Smooth muscle cell (in vitro differentiated cells): ENCODE measurements around the gene FSTL3. TPM values are rescaled to one million over a fixed set of nuclear protein-coding genes. Genes with fewer than 3 reads are reported as not detected.

ENCODE experiments used
- DNase-seq: peaks from one replicate; lab custom pipeline; 2025; ENCODE audit not compliant: unreplicated experiment; lab: John Stamatoyannopoulos, UW
- H2AFZ ChIP-seq: fragments of 200-600 bp; sonication (generic); 2 replicates; pipeline ENCODE4 v1.6.0; 2016; ENCODE audit warnings: antibody characterized with exemption, low read depth, mild to moderate bottlenecking
- H3F3A ChIP-seq: fragments of 200-600 bp; sonication (generic); 2 replicates; pipeline ENCODE4 v1.6.0; 2017; ENCODE audit warnings: antibody characterized with exemption, low read depth
- H3K27ac ChIP-seq: fragments of 200-600 bp; sonication (generic); 2 replicates; pipeline ENCODE4 v1.5.1; 2016; ENCODE audit warnings: low read depth, mild to moderate bottlenecking
- H3K27me3 ChIP-seq: fragments of 200-600 bp; sonication (generic); 2 replicates; pipeline ENCODE4 v1.6.1; 2016; ENCODE audit warnings: low read depth, mild to moderate bottlenecking
- H3K36me3 ChIP-seq: fragments of 200-600 bp; sonication (generic); 2 replicates; pipeline ENCODE4 v1.5.1; 2016; ENCODE audit warnings: low read depth
- H3K4me1 ChIP-seq: fragments of 200-600 bp; sonication (generic); 2 replicates; pipeline ENCODE4 v1.5.1; 2016; ENCODE audit warnings: low read depth
- H3K4me2 ChIP-seq: fragments of 200-600 bp; sonication (generic); 2 replicates; pipeline ENCODE4 v1.6.0; 2016; ENCODE audit warnings: mild to moderate bottlenecking
- H3K4me3 ChIP-seq: fragments of 200-600 bp; sonication (generic); 2 replicates; pipeline ENCODE4 v1.5.1; 2016; ENCODE audit warnings: mild to moderate bottlenecking
- H3K79me2 ChIP-seq: fragments of 200-600 bp; sonication (generic); 2 replicates; pipeline ENCODE4 v1.6.0; 2016; ENCODE audit warnings: low read depth, mild to moderate bottlenecking
- H3K9ac ChIP-seq: fragments of 200-600 bp; sonication (generic); 2 replicates; pipeline ENCODE4 v1.6.0; 2016; ENCODE audit warnings: low read depth
- H3K9me3 ChIP-seq: fragments of 200-600 bp; sonication (generic); replicated peaks from 2 replicates; pipeline ENCODE4 v1.5.1; 2016; ENCODE audit warnings: low read depth
- H4K20me1 ChIP-seq: fragments of 200-600 bp; sonication (generic); 2 replicates; pipeline ENCODE4 v1.6.0; 2016; ENCODE audit warnings: low read depth
- WGBS: methylation state at CpG from one replicate; pipeline ENCODE4 v1.1.7; 2016; ENCODE audit warnings: low lambda C conversion rate; 5-methylcytosine and 5-hydroxymethylcytosine counted together
- polyA plus RNA-seq: library from polyadenylated mRNA; unstranded; fragments of >200 nt; fragmentation: Nextera tagmentation; extraction: Ambion mirVana; gene quantifications from 2 replicates; pipeline ENCODE4 v1.2.1, GENCODE V29; 2016
- total RNA-seq: library from RNA; depleted of rRNA; stranded (reverse); fragments of >200 nt; gene quantifications from 2 replicates; pipeline ENCODE4 v1.2.3, GENCODE V29; 2014
- TF ChIP-seq, protein P1 (sequence below): fragments of 200-600 bp; sonication (generic); IDR thresholded peaks from 2 replicates; pipeline ENCODE4 v1.5.1; 2017; ENCODE audit warnings: borderline replicate concordance, mild to moderate bottlenecking, antibody characterized with exemption; ENCODE audit not compliant: insufficient read depth, poor library complexity, severe bottlenecking

The FSTL3 gene
- total and polyA plus RNA-seq, 2 experiments from 2014 or later, result 132 to 172 TPM

DNA sequence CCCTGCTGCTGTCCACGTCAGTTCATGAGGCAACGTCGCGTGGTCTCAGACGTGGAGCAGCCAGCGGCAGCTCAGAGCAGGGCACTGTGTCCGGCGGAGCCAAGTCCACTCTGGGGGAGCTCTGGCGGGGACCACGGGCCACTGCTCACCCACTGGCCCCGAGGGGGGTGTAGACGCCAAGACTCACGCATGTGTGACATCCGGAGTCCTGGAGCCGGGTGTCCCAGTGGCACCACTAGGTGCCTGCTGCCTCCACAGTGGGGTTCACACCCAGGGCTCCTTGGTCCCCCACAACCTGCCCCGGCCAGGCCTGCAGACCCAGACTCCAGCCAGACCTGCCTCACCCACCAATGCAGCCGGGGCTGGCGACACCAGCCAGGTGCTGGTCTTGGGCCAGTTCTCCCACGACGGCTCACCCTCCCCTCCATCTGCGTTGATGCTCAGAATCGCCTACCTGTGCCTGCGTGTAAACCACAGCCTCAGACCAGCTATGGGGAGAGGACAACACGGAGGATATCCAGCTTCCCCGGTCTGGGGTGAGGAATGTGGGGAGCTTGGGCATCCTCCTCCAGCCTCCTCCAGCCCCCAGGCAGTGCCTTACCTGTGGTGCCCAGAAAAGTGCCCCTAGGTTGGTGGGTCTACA lies 6.6 kb downstream of the FSTL3 start:
- H3K4me2 ChIP-seq, result no peak overlapping the region
- H2AFZ ChIP-seq, result no peak overlapping the region
- H4K20me1 ChIP-seq, result peaks cover 26% of the 10 kb centered on the region
- TF ChIP-seq, protein P1, sequence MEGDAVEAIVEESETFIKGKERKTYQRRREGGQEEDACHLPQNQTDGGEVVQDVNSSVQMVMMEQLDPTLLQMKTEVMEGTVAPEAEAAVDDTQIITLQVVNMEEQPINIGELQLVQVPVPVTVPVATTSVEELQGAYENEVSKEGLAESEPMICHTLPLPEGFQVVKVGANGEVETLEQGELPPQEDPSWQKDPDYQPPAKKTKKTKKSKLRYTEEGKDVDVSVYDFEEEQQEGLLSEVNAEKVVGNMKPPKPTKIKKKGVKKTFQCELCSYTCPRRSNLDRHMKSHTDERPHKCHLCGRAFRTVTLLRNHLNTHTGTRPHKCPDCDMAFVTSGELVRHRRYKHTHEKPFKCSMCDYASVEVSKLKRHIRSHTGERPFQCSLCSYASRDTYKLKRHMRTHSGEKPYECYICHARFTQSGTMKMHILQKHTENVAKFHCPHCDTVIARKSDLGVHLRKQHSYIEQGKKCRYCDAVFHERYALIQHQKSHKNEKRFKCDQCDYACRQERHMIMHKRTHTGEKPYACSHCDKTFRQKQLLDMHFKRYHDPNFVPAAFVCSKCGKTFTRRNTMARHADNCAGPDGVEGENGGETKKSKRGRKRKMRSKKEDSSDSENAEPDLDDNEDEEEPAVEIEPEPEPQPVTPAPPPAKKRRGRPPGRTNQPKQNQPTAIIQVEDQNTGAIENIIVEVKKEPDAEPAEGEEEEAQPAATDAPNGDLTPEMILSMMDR, result no peak
- no peaks in the 10 kb centered on the region for H3K27me3 ChIP-seq
- H3K36me3 ChIP-seq, result no peaks in the 10 kb centered on the region
- H3K79me2 ChIP-seq, result peaks cover 12% of the 10 kb centered on the region
- no peaks in the 10 kb centered on the region for H3K9me3 ChIP-seq
- no peak overlapping the region for H3K4me3 ChIP-seq
- no peak overlapping the region for H3K9ac ChIP-seq
- H3K27ac ChIP-seq, result no peak overlapping the region
- peaks cover 10% of the 10 kb centered on the region for H3K4me1 ChIP-seq
- DNase-seq, result no peak
- 96% methylated on average over 23 of the region's 25 CpGs for WGBS
- peaks cover 14% of the 10 kb centered on the region for H3F3A ChIP-seq

DNA sequence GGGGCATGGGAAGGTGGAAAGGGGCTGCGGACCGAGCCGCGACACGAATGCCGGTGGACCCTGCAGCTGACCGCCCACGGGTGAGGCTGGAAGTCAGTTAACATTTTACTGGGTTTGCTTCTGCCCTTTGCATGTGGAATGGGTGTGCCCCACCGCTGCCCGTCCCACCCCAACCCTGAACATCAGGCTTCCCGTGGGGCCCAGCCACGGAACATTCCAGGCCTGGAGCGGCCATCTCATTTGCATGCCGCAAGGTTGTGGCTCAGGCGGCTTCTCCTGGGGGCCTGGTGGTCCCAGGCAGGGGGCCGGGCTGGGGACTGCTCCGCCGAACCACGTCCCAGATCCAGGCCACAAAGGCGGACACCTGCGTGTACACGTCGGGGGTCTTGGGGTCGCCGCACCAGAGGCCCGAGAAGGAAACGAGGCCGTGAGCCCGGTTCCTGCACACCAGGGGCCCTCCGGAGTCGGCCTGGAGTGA lies 9.3 kb downstream of the FSTL3 start:
- H4K20me1 ChIP-seq, result peaks cover 10% of the 10 kb centered on the region
- H2AFZ ChIP-seq, result no peak overlapping the region
- H3K36me3 ChIP-seq, result no peaks in the 10 kb centered on the region
- H3K9me3 ChIP-seq, result no peaks in the 10 kb centered on the region
- H3K4me3 ChIP-seq, result no peak overlapping the region
- H3K4me2 ChIP-seq, result no peak overlapping the region
- TF ChIP-seq, protein P1, result no peak
- no peaks in the 10 kb centered on the region for H3K4me1 ChIP-seq
- no peak overlapping the region for H3K27ac ChIP-seq
- no peaks in the 10 kb centered on the region for H3K79me2 ChIP-seq
- no peaks in the 10 kb centered on the region for H3K27me3 ChIP-seq
- peaks cover 9% of the 10 kb centered on the region for H3F3A ChIP-seq
- 91% methylated on average over 17 of the region's 31 CpGs for WGBS
- no peak for DNase-seq
- H3K9ac ChIP-seq, result no peak overlapping the region

DNA sequence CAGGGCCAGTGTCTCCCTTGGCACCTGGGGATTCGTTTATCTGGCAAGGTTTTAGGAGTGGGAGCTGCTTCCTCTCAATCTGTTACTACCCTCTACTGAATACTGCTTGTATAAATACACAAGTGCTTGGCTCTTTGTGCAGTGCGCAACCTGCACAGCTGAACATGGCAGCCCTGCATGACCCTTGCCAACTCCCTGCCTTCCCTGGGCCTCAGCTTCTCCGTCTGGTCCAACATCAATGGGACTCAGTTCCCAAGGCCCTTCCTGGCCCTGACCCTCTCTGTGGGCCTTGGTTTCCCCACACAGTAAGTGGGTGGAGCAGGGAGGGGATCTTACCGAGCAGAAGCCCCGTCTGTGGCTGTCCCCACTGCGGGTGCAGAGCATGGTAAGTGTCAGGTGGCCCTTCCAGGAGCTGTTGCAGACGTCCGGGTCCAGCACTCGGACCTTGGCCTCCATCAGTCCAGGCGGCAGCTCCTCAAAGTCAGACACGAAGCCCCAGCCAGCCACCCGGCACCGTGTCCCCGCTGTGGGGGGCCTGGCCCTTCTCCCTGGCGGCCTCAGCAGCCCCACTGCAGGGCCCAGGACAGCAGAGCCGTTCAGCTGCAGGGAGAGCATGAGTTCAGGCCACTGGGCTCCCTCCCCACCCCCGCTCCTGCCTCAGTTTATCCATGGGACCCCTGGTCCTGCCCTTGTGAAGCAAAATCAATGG lies 10.6 kb downstream of the FSTL3 start:
- no peak overlapping the region for H3K9ac ChIP-seq
- H3K4me3 ChIP-seq, result no peak overlapping the region
- H3K4me1 ChIP-seq, result no peaks in the 10 kb centered on the region
- no peak overlapping the region for H3K4me2 ChIP-seq
- peaks cover 3% of the 10 kb centered on the region for H4K20me1 ChIP-seq
- no peak for DNase-seq
- WGBS, result 84% methylated on average over 17 of the region's 17 CpGs
- TF ChIP-seq, protein P1, result no peak
- no peaks in the 10 kb centered on the region for H3K79me2 ChIP-seq
- no peaks in the 10 kb centered on the region for H3K27me3 ChIP-seq
- no peak overlapping the region for H2AFZ ChIP-seq
- no peaks in the 10 kb centered on the region for H3K9me3 ChIP-seq
- peaks cover 2% of the 10 kb centered on the region for H3F3A ChIP-seq
- H3K36me3 ChIP-seq, result no peaks in the 10 kb centered on the region
- no peak overlapping the region for H3K27ac ChIP-seq
